HCT116 (cell line): ENCODE results near the gene SSC4D. TPM values are rescaled to one million over a fixed set of nuclear protein-coding genes. Genes with fewer than 3 reads are reported as not detected.
A peak's percentile ranks its signal among the peaks of the same experiment; 100 is the strongest.

Source experiments
- ATAC-seq: fragments of 200-7000 bp; cut with Tn5 transposase; 2 replicates; pipeline ENCODE4 v1.9.1; 2020; ENCODE audit warnings: mild to moderate bottlenecking, moderate library complexity
- BruUV-seq: library from RNA; stranded (reverse); fragments of 400-500 nt; replicated peaks from 2 replicates; lab custom pipeline; 2021; lab: Mats Ljungman, UMichigan
- CTCF ChIA-PET: fragments of 300-600 bp; sonication (Branson Sonifier 250); formaldehyde crosslinking; loops from one replicate; lab custom pipeline; 2021; ENCODE audit warnings: antibody characterized with exemption; lab: Charles Lee
- POLR2A ChIA-PET: fragments of 300-600, 350-600 bp; sonication (Branson Sonifier 250); formaldehyde crosslinking; loops from one replicate; lab custom pipeline; 2021; ENCODE audit warnings: antibody characterized with exemption; lab: Charles Lee
- RAD21 ChIA-PET, 2 experiments: fragments of 300-600 bp; sonication (Branson Sonifier 250); formaldehyde crosslinking; loops; one replicate each; lab custom pipeline; 2023; ENCODE audit warnings: low total read pairs in 2 of 2; ENCODE audit not compliant: uncharacterized antibody in 2 of 2, unreplicated experiment in 2 of 2, low non-redundant PET in 1 of 2; lab: Charles Lee
- DNase-seq: peaks from one replicate; pipeline ENCODE4 v3.0.0-alpha.2; 2010; ENCODE audit warnings: low read depth, low spot score
- H2AFZ ChIP-seq: fragments of 200-600 bp; shearing (Covaris generic), sonication (generic); 2 replicates; pipeline ENCODE4 v1.6.1; 2017; ENCODE audit warnings: low read depth, mixed run types, mixed read lengths, antibody characterized with exemption, low read length; ENCODE audit not compliant: poor library complexity, severe bottlenecking
- H3K27ac ChIP-seq: 2 replicates; pipeline ENCODE4 v1.5.1; 2012; ENCODE audit warnings: low read depth, low read length
- H3K27me3 ChIP-seq: fragments of 200-600 bp; sonication (generic); 2 replicates; pipeline ENCODE4 v1.6.1; 2016; ENCODE audit warnings: mixed run types, low read length, mixed read lengths; ENCODE audit not compliant: insufficient read depth
- H3K36me3 ChIP-seq, 2 experiments: fragments of 200-500 bp in 1 of 2; fragments of 200-600 bp in 1 of 2; sonication (Bioruptor generic) in 1 of 2; sonication (generic) in 1 of 2; 2 replicates each; pipeline versions ENCODE4 v1.5.1 to v1.6.1; 2014 to 2016; ENCODE audit warnings: low read length in 2 of 2, inconsistent platforms in 1 of 2, mixed read lengths in 1 of 2, mixed run types in 1 of 2; ENCODE audit not compliant: insufficient read depth in 2 of 2, control insufficient read depth in 1 of 2
- H3K4me1 ChIP-seq, 2 experiments: fragments of 200-600 bp in 1 of 2; sonication (generic) in 1 of 2; 2 replicates each; pipeline versions ENCODE4 v1.5.1 to v1.6.1; 2012 to 2017; ENCODE audit warnings: low read length in 2 of 2, inconsistent platforms in 1 of 2, mild to moderate bottlenecking in 1 of 2, mixed read lengths in 1 of 2, mixed run types in 1 of 2, moderate library complexity in 1 of 2; ENCODE audit not compliant: insufficient read depth in 2 of 2, control insufficient read depth in 1 of 2
- H3K4me2 ChIP-seq: fragments of 200-600 bp; sonication (generic); 2 replicates; pipeline ENCODE4 v1.6.1; 2017; ENCODE audit warnings: mixed run types, low read length, mixed read lengths
- H3K4me3 ChIP-seq, 2 experiments: fragments of 200-600 bp in 1 of 2; sonication (generic) in 1 of 2; replicated peaks in 1 of 2; 2 replicates each; pipeline ENCODE4 v1.5.1; 2011 to 2016; ENCODE audit warnings: low read length in 2 of 2, control low read depth in 1 of 2, low read depth in 1 of 2, mild to moderate bottlenecking in 1 of 2, mixed read lengths in 1 of 2, mixed run types in 1 of 2
- H3K79me2 ChIP-seq: fragments of 200-600 bp; sonication (generic); 2 replicates; pipeline ENCODE4 v1.6.1; 2017; ENCODE audit warnings: mild to moderate bottlenecking, mixed run types, low read length, moderate library complexity, mixed read lengths; ENCODE audit not compliant: insufficient read depth
- H3K9ac ChIP-seq: fragments of 200-600 bp; sonication (generic); 2 replicates; pipeline ENCODE4 v1.6.1; 2016; ENCODE audit warnings: low read length, mixed read lengths
- H3K9me2 ChIP-seq: fragments of 200-600 bp; sonication (generic), shearing (Covaris generic); 2 replicates; pipeline ENCODE4 v1.6.1; 2017; ENCODE audit warnings: mixed run types, mild to moderate bottlenecking, moderate library complexity; ENCODE audit not compliant: insufficient read depth
- H3K9me3 ChIP-seq, 2 experiments: fragments of 200-500 bp in 1 of 2; fragments of 200-600 bp in 1 of 2; sonication (Bioruptor generic) in 1 of 2; sonication (generic) in 1 of 2; 2 replicates each; pipeline ENCODE4 v1.6.1; 2014 to 2017; ENCODE audit warnings: low read length in 2 of 2, mixed read lengths in 2 of 2, inconsistent platforms in 1 of 2, low read depth in 1 of 2, mild to moderate bottlenecking in 1 of 2, mixed run types in 1 of 2, moderate library complexity in 1 of 2; ENCODE audit not compliant: control insufficient read depth in 1 of 2, insufficient read depth in 1 of 2
- H4K20me1 ChIP-seq: fragments of 200-600 bp; sonication (generic), shearing (Covaris generic); 2 replicates; pipeline ENCODE4 v1.6.1; 2017; ENCODE audit warnings: mixed run types, mild to moderate bottlenecking, moderate library complexity; ENCODE audit not compliant: insufficient read depth
- ELF1 ChIP-seq: IDR thresholded peaks from 2 replicates; pipeline ENCODE4 v1.6.1; 2012; ENCODE audit warnings: low read depth, borderline replicate concordance
- EZH2phosphoT487 ChIP-seq: fragments of 200-600 bp; IDR thresholded peaks from 2 replicates; pipeline ENCODE4 v1.6.1; 2018; ENCODE audit warnings: antibody characterized with exemption, borderline replicate concordance
- FOSL1 ChIP-seq: IDR thresholded peaks from 2 replicates; pipeline ENCODE4 v1.6.1; 2012; ENCODE audit warnings: low read depth
- JUND ChIP-seq: IDR thresholded peaks from 2 replicates; pipeline ENCODE4 v1.6.1; 2012
- POLR2A ChIP-seq: IDR thresholded peaks from 2 replicates; pipeline ENCODE4 v1.7.0; 2011; ENCODE audit warnings: borderline replicate concordance; ENCODE audit not compliant: insufficient read depth, insufficient read length; ENCODE audit errors: extremely low read depth
- POLR2AphosphoS5 ChIP-seq: IDR thresholded peaks from 2 replicates; pipeline ENCODE4 v1.6.1; 2011; ENCODE audit warnings: mild to moderate bottlenecking, low read depth, low read length, moderate library complexity
- RAD21 ChIP-seq: IDR thresholded peaks from 2 replicates; pipeline ENCODE4 v1.6.1; 2012; ENCODE audit warnings: low read depth, mild to moderate bottlenecking
- SIN3A ChIP-seq: IDR thresholded peaks from 2 replicates; pipeline ENCODE4 v1.6.1; 2012; ENCODE audit warnings: low read depth
- SP1 ChIP-seq: IDR thresholded peaks from 2 replicates; pipeline ENCODE4 v1.6.1; 2012; ENCODE audit warnings: low read depth
- SRF ChIP-seq: IDR thresholded peaks from 2 replicates; pipeline ENCODE4 v1.6.1; 2012; ENCODE audit warnings: low read depth
- ZFX ChIP-seq: fragments of 450-650 bp; IDR thresholded peaks from 2 replicates; pipeline ENCODE4 v1.6.1; 2017
- ZNF274 ChIP-seq: fragments of 200-500 bp; sonication (Bioruptor generic); IDR thresholded peaks from 2 replicates; pipeline ENCODE4 v1.6.1; 2014; ENCODE audit warnings: mild to moderate bottlenecking, low read depth, low read length, inconsistent platforms
- intact Hi-C: fragments of 100-400 bp; cut with micrococcal nuclease; formaldehyde crosslinking; loops from 2 replicates; pipeline ENCODE4 v1.10.0; 2022
- total RNA-seq: library from RNA; stranded (reverse); gene quantifications from one replicate; pipeline ENCODE4 v1.2.1, GENCODE V29; 2021; ENCODE audit not compliant: unreplicated experiment
- TF ChIP-seq, protein P1 (sequence below): IDR thresholded peaks from 2 replicates; pipeline ENCODE4 v1.6.1; 2011; ENCODE audit warnings: mild to moderate bottlenecking, low read length, moderate library complexity; ENCODE audit not compliant: insufficient replicate concordance; ENCODE audit errors: extremely low read depth
- TF ChIP-seq, protein P2 (sequence below), 3 experiments: fragments of 200-600 bp in 1 of 3; sonication (generic) in 1 of 3; IDR thresholded peaks in 2 of 3; conservative IDR thresholded peaks in 1 of 3; 2 replicates each; pipeline ENCODE4 v1.5.1; 2012 to 2017; ENCODE audit warnings: low read depth in 2 of 3, low read length in 2 of 3, antibody characterized with exemption in 1 of 3, borderline replicate concordance in 1 of 3, control low read depth in 1 of 3, mild to moderate bottlenecking in 1 of 3, mixed read lengths in 1 of 3, mixed run types in 1 of 3, moderate library complexity in 1 of 3; ENCODE audit not compliant: insufficient read depth in 1 of 3

Gene SSC4D
- total RNA-seq, 1 experiment from 2014 or later, result 1.1 TPM

DNA sequence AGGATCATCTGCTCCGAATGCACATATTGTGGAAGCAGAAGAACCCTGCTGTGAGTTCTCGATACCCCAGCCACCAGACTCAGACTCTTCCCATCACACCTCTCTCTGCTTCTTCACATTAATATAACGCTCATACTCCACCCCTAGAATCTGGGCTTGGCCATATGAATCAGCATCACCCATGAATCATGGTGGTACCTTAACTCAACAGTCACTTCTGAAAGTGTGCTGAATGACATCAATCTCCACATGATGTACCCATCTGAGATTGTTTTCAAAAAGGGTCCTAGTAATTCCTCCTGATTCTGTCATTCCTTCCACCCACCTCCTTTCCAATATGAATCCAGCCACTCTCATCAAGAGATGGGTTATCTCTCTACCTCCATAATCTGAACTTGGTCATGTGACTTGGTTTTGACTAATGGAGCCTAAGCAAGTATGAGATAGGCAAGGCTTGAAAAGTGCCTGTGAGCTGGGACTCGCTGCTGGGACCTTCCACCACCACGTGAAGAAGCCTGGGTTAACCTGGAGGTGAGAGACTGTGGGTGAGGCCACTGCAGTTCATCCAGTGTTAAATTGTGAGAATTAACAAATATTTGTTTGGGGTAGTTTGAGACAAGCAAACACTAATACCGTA is 66.1 kb downstream of the SSC4D start:
- Histone ChIP-seq H3K79me2 (peaks cover 100% of the 10 kb centered on the region), H3K4me1 (peaks cover 15 to 37% of the 10 kb centered on the region in 2 experiments), H3K9ac (no peak overlapping the region), H3K9me2 (no peaks in the 10 kb centered on the region), H3K36me3 (peaks cover 44% of the 10 kb centered on the region in 2 experiments), H2AFZ (no peak overlapping the region), H3K27ac (no peak overlapping the region), H3K4me2 (no peak overlapping the region), H3K9me3 (no peaks in the 10 kb centered on the region), H4K20me1 (peaks cover 26% of the 10 kb centered on the region; the same call in 1 of the 2 replicates), H3K27me3 (no peaks in the 10 kb centered on the region), H3K4me3 (no peak overlapping the region)
- ATAC-seq (0 out of 2 replicates have a peak, but pooled peaks have one; percentile 20), DNase-seq (no peak)
- no peak for TF ChIP-seq POLR2AphosphoS5
- no peak for TF ChIP-seq SRF
- no peak for TF ChIP-seq JUND
- TF ChIP-seq ELF1, result no peak
- no peak for TF ChIP-seq EZH2phosphoT487
- no peak for TF ChIP-seq RAD21
- CTCF ChIA-PET, result no interaction called here
- POLR2A ChIA-PET, result no interaction called here
- intact Hi-C loops, result no loop called here
- no TSS peak for BruUV-seq
- RAD21 ChIA-PET, result no interaction called here

DNA sequence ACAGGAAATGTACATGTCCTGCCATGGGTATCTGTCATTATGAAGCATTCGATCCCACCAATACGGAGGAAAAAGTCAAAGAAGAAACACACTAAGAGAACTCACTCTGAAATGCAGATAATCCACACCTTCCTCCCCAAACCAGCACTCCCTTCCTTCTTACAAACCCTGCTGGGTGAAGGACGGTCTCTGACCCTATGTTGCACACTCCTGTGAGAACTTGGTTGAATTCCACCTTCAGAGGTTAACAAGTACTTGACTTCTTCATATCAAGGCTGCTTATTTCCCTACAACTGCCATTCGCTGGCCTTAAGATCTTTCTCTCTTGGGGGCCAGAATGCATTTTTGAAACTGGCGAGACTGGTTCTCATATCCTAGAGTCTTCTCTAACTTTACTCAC is 67.3 kb downstream of the SSC4D start:
- intact Hi-C loops, result no loop called here
- H3K9me3 ChIP-seq, result no peaks in the 10 kb centered on the region
- TF ChIP-seq SRF, result no peak
- TF ChIP-seq, protein P1, sequence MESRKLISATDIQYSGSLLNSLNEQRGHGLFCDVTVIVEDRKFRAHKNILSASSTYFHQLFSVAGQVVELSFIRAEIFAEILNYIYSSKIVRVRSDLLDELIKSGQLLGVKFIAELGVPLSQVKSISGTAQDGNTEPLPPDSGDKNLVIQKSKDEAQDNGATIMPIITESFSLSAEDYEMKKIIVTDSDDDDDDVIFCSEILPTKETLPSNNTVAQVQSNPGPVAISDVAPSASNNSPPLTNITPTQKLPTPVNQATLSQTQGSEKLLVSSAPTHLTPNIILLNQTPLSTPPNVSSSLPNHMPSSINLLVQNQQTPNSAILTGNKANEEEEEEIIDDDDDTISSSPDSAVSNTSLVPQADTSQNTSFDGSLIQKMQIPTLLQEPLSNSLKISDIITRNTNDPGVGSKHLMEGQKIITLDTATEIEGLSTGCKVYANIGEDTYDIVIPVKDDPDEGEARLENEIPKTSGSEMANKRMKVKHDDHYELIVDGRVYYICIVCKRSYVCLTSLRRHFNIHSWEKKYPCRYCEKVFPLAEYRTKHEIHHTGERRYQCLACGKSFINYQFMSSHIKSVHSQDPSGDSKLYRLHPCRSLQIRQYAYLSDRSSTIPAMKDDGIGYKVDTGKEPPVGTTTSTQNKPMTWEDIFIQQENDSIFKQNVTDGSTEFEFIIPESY, result no peak
- TF ChIP-seq ZNF274, result no peak
- no peak for TF ChIP-seq SP1
- TF ChIP-seq JUND, result no peak
- no peak for TF ChIP-seq POLR2A
- TF ChIP-seq, protein P2, sequence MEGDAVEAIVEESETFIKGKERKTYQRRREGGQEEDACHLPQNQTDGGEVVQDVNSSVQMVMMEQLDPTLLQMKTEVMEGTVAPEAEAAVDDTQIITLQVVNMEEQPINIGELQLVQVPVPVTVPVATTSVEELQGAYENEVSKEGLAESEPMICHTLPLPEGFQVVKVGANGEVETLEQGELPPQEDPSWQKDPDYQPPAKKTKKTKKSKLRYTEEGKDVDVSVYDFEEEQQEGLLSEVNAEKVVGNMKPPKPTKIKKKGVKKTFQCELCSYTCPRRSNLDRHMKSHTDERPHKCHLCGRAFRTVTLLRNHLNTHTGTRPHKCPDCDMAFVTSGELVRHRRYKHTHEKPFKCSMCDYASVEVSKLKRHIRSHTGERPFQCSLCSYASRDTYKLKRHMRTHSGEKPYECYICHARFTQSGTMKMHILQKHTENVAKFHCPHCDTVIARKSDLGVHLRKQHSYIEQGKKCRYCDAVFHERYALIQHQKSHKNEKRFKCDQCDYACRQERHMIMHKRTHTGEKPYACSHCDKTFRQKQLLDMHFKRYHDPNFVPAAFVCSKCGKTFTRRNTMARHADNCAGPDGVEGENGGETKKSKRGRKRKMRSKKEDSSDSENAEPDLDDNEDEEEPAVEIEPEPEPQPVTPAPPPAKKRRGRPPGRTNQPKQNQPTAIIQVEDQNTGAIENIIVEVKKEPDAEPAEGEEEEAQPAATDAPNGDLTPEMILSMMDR (IDR thresholded peaks at IDR 0.05 in 2 of 3, conservative IDR thresholded peaks at IDR 0.05 in 1 of 3; ENCODE audit: borderline replicate concordance in 1 of 3, insufficient read depth in 1 of 3, low read depth in 2 of 3, low read length in 2 of 3), result no peak
- no peak for TF ChIP-seq FOSL1
- TF ChIP-seq SIN3A, result no peak
- TF ChIP-seq ZFX, result no peak

More for the DNA sequence above, 67.3 kb downstream of the SSC4D start:
- Histone ChIP-seq H3K4me2 (no peak overlapping the region), H2AFZ (no peak overlapping the region), H3K27ac (no peak overlapping the region), H3K4me1 (peaks cover 15 to 43% of the 10 kb centered on the region in 2 experiments), H3K36me3 (peaks cover 38 to 40% of the 10 kb centered on the region in 2 experiments), H4K20me1 (peaks cover 34% of the 10 kb centered on the region; the same call in 1 of the 2 replicates), H3K27me3 (no peaks in the 10 kb centered on the region), H3K79me2 (peaks cover 100% of the 10 kb centered on the region), H3K4me3 (no peak overlapping the region), H3K9me2 (no peaks in the 10 kb centered on the region), H3K9ac (no peak overlapping the region)
- POLR2A ChIA-PET, result no interaction called here
- RAD21 ChIA-PET, result no interaction called here
- ATAC-seq (no peak), DNase-seq (no peak)
- no TSS peak for BruUV-seq
- CTCF ChIA-PET, result no interaction called here
